Left ventricle myocardium superior (tissue), 1 donor: ENCODE data around the gene KLHL40. TPM values are rescaled to one million over a fixed set of nuclear protein-coding genes. Genes with fewer than 3 reads are reported as not detected.
A peak's percentile ranks its signal among the peaks of the same experiment; 100 is the strongest.
"Not testable (repeated sequence)": the region's sequence is repeated elsewhere in the genome, so short reads cannot be mapped to it uniquely, and the experiment has no call there.

Experiments used
- ATAC-seq: fragments of 200-7000 bp; cut with Tn5 transposase; one replicate; pipeline ENCODE4 v1.9.1; 2020; ENCODE audit warnings: mild to moderate bottlenecking, moderate library complexity
- DNase-seq: peaks from one replicate; pipeline ENCODE4 v3.0.0-alpha.2; 2020
- intact Hi-C: fragments of 100-400 bp; cut with micrococcal nuclease; formaldehyde crosslinking; loops from one replicate; pipeline ENCODE4 v1.11.0; 2022
- total RNA-seq: library from RNA; stranded (reverse); fragmentation: NEBNext Ultra II Directional; extraction: Animal tissue kit (Norgen Biotek cat#: 25700); gene quantifications from one replicate; pipeline ENCODE4 v1.2.1, GENCODE V29; 2021
- donor health status: DM: no; HTN: yes; CAD: no; lungs with severe emphysema.

Gene KLHL40
- total RNA-seq, 1 donor from 2014 or later, result 0.12 TPM

DNA sequence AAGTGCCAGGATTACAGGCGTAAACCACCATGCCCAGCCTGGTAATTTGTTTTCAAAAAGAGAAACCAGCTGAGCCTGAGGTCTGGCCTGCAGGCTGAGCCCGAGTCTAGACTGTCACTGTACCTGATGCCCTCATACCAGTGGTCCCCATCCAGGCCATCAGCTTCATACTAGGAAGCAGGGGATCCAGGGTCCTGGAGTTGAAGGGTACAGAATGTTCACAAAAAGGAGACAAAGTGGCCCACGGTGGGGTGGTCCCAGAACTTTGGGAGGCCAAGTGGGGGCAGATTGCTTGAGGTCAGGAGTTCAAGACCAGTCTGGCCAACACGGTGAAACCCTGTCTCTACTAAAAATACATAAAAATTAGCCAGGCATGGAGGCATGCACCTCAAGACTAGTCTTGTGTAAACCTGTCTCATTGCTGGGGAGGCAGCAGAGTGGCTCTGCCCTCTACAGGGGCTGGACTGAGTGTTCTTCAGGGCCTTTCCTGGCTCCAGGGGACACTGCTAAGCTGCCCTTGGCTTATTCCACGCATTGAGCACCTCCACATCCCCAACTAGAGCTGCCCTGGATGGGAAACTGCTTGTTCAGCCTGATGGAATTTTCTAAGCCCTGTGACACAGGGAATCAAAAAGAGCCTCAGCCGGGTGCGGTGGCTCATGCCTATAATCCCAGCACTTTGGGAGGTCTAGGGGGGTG is 25.1 kb downstream of the KLHL40 start:
- intact Hi-C loops, result no loop called here
- DNase-seq, result no peak
- no peak for ATAC-seq

DNA sequence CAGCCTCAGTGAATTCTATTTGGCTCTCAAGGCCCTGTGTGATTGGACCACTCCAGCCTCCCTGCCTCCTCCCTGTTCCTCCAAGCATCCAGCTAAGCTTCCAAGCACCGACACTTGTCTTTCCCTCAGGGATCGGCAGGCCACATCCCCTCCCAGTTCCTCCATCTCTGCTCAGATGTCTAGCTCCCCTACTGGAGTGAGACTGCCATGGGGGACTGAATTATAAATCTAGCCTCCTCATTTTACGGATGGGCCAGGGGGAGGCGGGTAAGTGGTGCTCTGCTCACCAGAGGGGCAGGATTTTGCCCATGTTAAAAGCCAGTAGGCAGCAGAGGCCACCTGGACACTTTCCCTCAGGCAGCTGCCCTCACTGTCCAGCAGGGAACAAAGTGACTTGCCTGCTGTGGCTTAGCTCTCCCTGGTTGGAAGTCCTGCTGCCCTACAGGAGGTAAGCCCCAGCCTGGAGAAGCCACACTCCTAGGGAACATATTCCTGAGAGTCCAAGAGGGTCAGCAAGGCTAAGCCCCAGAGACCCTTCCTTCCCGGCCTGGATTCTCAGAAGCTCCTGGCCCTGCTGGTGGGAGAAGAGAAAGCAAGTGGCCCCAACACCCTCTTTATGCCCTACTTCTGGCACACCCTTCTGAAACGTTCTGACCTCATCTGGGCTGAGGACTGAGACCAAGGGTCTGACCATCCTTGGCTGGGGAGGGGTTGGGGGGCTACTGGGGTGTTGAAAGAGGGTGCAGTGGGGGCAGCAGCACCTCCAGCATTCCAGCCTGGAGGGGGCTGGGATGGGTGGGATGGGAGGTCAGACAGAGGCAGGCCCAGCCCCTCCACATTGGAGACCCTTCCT is 26.4 kb downstream of the KLHL40 start:
- no peak for ATAC-seq
- intact Hi-C loops, result no loop called here
- no peak for DNase-seq

DNA sequence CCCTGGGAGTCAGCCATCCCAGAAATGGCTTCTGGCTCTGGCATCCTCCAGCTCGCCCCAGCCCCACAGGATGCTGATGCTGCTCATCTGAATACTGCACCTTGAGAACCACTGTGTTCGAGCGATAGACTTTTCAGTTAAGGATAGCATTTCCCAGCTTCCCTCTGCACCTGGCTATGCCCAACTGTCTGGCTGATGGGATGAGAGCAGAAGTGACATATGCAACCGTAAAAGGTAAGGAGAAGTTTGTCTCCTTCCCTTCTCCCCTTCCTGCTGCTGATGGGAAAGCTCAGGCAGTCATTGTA is 27.0 kb downstream of the KLHL40 start:
- DNase-seq (no peak), ATAC-seq (no peak)
- intact Hi-C loops, result no loop called here

DNA sequence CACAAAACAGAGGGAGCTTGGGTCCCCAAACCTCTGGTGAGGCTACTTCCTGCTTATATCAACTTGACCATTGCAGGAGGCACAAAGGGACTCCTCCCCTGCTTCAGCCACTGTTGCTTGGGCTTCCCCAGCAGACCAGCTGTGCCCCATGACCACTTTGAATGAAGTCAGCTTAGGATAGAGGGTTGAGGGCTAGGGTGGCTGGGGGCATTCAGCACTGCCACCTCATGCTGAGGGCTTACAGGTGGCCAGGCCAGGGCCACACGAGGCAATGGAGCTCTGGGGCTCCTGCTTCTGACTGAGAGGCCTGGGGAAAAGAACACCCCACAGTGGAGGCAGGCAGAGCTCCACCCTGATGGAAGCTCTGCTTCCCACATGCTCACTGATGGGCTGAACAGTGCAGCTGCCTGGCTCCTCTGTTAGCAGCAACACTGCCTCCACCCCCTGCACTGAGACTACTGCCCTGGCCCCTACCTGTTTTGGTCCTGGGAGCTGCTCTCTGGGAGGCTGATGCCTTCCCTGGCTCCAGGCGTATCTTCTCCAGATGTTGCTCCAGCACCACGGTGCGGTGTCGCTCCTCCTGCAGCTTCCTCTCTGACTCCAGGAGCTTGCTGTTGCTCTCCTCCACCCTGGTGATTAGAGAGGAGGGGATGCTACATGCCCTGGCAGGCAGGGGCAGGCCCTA is 27.5 kb downstream of the KLHL40 start:
- ATAC-seq (no peak), DNase-seq (no peak)
- intact Hi-C loops, result no loop called here

DNA sequence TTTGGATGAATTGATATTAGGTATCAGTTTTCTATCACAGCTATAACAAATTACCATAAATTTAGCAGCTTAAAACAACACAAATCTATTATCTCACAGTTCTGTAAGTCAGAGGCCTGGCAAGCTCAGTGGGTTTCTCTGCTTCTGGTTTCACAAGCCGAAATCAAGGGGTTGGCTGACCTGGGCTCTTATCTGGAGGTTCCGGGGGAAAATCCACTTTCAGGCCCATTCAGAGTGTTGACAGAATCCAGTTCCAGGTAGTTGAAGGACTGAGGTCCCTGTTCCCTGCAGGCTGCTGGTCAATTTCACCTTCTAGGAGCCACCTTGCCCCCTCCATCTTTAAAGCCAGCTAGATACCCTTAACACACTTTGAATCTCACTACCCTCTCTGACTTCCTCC is 28.4 kb downstream of the KLHL40 start:
- ATAC-seq (no peak), DNase-seq (no peak)
- intact Hi-C loops, result no loop called here

DNA sequence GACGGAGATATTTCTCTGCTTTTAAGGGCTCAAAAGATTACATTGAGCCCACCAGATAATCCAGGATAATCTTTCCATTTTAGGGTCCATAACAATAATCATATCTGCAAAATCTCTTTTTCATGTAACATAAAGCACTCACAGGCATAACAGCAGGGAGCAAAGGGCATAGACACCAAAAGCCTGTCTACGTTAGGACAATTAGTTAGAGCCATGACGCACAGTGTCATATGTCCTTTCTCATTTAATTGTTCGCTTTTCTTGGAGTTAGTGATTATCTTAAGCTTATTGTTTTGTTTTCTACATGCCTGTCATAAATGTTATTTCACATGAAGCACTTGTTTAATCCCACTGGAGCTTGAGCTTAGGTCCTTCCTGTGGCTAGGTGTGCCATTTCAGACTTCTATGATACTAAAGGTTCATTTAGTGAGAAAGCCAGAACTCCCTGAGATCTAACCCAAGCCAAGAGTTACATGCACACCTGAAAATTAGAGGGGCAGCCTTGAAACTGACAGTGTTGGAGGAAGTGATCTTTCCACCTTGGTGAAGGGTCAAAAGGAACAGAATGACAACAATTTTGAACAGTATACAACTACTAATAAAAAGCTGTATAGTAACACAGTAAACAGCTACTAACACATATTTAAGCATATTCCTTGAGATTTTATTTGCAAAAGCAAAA is 29.0 kb downstream of the KLHL40 start:
- intact Hi-C loops, result no loop called here
- DNase-seq, result no peak

DNA sequence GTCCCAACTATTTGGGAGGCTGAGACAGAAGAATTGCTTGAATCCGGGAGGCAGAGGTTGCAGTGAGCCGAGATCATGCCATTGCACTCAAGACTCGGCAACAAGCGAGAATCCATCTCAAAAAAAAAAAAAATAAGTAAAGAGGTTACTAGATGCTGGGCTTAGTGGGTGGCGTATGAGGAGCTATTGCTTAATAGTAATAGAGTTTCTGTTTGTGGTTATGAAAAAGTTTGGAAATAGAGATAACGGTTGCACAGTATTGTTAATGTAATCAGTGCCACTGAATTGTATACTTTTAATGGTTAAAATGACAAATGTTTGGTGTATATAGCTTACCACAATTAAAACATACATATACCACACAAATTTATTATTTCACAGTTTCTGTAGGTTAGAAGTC is 32.0 kb downstream of the KLHL40 start:
- DNase-seq, result no peak
- ATAC-seq, result no peak
- intact Hi-C loops, result no loop called here

More for the DNA sequence above, 29.0 kb downstream of the KLHL40 start:
- ATAC-seq, result no peak

DNA sequence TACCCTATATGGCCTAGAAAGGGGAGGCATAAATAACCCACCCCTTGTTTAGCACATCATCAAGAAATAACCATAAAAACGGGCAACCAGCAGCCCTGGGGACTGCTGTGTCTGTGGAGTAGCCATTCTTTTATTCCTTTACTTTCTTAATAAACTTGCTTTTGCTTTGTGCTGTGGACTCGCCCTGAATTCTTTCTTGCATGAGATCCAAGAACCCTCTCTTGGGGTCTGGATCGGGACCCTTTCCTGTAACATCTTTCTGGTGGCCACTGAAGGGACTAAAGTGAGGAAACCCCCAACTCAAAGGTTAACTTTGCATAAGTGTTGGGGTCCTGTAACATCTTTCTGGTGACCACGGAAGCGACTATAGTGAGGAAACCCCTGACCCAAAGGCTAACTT is 33.0 kb downstream of the KLHL40 start:
- intact Hi-C loops, result no loop called here
- no peak for ATAC-seq
- no peak for DNase-seq

DNA sequence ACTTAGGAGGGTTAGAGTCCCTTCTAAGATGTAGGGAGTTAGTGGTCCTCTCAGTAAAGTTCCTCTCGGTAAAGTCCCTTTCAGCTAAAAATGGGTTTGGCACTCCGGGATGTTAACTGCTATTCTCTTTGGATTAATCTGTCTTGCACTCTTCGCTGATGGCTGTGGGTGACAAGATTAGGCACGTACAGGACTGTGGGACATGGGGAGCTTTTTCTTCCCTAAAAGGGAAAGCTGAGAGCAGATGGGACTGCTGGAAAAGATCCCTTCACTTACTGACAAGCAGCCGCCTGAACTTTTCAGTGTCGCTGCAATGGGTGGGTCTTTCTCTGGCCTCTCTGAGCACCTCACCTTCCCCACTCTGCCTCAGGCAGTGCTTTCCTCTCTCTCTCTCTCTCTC is 33.7 kb downstream of the KLHL40 start:
- ATAC-seq, result peak; percentile 49
- no peak for DNase-seq
- intact Hi-C loops, result no loop called here

DNA sequence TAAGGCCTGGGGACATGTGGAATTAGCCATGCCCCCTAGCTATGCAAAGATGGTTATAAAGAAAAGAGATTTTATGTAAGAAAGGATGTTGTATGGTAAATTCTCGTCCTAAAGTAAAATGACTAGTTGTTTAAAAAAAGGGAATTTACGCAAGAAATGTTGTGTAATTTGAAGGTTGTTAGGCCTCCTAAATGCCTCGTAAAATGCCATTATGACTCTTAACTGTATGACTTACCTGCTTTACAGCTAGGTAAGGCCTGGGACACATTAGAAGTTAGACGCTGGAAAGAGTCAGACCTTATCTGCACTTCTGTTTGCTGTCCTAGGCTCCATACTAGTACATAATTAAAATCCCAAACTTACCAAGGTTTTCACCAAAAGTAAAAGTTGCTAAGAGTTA is 34.8 kb downstream of the KLHL40 start:
- no peak for DNase-seq
- intact Hi-C loops, result no loop called here
- no peak for ATAC-seq

DNA sequence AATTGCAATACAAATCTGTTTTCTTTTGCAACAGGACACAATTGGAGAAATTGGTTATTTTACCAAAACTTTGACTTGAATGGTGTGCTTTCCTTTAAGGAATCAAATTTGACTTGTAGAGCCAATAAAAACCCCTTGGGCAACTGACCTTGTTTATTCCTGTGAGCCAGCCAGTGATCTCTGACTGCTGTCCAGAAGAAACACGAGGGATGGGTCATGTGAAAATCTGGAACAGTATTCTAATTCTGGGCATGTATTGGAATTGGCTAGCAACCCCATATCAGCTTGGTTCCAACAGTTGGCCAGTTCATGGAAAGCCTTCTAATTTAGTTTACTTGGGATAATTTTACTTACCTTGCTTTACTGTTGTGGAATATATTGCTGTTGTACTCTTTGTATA is 36.4 kb downstream of the KLHL40 start:
- ATAC-seq (peak; percentile 50), DNase-seq (no peak)
- intact Hi-C loops, result no loop called here

DNA sequence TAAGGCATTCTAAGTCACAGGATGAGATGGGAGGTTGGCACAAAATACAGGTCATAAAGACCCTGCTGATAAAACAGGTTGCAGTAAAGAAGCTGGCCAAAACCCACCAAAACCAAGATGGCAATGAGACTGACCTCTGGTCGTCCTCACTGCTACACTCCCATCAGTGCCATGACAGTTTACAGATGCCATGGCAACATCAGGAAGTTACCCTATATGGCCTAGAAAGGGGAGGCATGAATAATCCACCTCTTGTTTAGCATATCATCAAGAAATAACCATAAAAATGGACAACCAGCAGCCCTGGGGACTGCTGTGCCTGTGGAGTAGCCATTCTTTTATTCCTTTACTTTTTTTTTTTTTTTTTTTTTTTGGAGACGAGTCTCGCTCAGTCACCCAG is 37.1 kb downstream of the KLHL40 start:
- intact Hi-C loops, DNase-seq, ATAC-seq: not testable (repeated sequence)

DNA sequence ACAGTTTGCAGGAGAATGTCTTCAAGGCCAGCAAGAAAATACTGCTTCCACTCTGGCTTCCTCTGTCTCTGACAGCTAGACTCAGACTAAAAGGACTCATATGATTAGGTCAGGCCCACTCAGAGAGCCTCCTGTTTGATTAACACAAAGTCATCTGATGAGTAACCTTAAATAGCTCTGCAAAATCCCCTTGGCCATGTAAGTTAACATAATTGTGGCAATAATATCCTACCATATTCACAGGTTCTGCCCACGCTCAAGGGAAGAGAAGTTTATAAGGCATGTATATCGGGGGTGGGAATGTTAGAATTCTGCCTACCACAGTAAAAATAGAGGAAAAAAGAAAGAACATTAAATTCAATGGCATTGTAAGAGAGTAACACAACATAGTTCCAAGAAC is 37.9 kb downstream of the KLHL40 start:
- ATAC-seq (peak; percentile 55), DNase-seq (no peak)
- intact Hi-C loops, result no loop called here

DNA sequence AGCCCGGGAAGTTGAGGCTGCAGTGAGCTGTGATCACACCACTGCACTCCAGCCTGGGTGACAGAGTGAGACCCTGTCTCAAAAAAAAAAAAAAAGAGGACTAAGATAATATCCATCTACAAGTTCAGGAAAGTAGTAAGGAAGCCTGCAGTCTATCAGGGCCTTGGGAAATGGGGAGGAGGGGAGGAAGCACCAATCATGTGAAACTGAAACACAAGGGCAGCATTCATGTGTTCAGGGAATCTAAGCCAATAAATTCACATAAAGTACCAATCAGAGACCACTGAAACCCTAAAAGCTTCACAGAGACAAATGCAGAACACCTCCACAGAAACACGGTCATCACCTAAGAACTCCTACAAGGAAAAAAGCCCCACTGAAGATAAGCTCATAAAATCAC is 40.1 kb downstream of the KLHL40 start:
- intact Hi-C loops, result no loop called here
- no peak for ATAC-seq
- no peak for DNase-seq

DNA sequence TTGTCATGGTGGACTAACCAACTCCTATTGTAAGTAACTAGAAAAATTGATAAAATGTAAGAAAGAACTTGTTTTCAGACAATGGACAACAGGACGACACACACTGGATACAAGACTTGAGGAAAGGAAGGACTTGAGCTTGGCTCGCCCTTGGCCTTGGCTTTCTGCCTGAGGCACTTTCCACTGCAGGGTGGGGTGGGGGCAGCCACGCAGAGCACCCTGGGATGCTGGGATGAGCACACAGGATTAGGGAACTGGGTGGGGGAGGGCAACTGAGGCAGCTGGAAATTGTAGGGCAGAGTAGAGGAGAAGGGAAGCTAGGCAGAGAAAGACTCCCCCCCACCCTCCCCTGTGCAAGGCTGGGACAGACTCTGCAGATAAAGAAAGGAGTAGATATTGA is 42.7 kb downstream of the KLHL40 start:
- DNase-seq (peak; percentile 69), ATAC-seq (peak; percentile 60)
- intact Hi-C loops, result no loop called here

DNA sequence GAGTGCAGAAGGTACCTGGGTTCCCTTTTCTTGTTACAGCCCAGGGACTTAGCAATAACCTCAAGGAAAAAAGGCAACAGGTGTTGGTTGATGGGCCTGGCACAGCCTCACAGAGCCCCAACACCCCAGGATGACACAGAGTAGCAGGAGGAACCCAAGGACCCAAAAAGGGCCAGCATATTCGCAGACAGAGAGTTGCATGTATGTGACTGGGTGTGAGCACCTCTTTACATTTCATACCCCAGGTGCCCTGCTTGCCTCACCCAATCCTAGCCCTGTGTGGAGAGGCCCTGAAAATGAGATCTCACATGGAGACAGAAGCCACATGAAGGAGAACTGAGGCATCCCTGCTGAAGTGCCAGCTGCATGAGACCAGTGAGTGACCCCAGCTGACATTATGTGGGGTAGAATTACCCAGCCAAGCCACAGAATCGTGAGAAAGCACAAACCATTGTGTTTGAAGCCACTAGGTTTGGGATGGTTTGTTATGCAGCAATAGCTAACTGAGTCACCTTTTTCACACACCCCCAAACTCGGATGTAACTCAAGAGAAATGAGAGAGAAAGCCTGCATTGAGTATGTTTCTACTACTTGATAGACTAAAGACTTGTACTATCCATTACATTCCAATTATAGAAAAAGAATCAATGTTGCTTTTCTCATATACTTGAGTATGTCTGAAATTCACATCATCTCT is 43.5 kb downstream of the KLHL40 start:
- no peak for ATAC-seq
- no peak for DNase-seq
- intact Hi-C loops, result no loop called here

DNA sequence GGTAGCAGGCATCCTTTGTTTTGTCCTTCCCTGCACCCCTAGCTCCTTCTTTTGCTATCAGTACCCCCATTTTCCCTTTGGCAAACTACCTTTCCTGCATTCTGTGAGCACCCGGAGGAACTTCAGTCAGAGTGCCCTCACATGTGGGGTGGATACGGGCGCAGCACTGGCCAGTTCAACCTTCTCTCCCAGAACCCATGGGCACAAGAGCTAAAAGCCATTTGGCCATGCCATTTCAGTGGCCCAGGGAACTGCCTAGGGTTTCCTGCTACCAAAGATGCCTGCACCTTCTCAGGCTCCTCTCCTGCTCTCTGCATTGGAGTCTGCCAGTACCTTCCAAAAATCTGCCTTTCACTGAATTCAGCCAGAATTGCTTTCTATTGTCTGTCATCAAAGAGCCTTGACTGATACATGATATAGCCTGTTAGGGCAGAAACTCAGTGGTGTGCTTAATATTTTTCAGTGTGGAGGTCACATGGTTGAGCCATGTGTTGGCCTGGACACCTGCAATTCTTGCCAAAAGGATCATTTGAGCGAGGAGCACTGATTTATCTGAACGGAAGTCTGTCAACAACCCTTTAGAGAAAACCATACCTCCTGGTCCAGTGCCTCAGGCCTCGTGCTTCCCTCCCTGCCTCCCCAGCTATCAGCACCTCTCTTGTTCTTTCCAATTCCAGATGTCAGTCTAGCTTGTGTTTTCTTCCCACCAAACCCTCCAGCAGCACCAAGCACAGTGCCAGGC is 44.2 kb downstream of the KLHL40 start:
- intact Hi-C loops, result no loop called here
- ATAC-seq, result peak; percentile 89
- peak; percentile 69 for DNase-seq

DNA sequence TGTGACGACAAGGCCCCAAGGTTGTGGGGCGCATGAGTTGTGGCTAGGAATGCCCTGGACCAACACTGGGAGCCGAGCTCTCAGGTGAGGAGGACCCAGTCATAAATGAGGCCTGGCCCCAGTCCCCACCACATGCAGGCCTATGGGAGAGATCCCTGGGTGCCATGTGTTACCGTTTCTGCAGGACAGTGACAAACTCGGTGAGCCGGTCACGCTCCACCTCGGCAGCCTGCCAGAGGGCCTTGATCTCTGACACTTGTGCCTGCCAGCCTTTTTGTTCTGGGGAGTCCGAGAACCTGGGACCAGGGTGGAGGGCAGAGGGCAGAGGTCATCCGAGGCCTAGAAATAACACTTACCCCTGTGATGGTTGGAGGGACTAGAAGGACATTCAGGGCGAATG is 45.0 kb downstream of the KLHL40 start:
- intact Hi-C loops, result no loop called here
- ATAC-seq, result peak; percentile 38
- DNase-seq, result peak; percentile 65
